ENCODE results near the gene NFKBIL1. TPM values are rescaled to one million over a fixed set of nuclear protein-coding genes. Genes with fewer than 3 reads are reported as not detected.

Gene NFKBIL1, protein sequence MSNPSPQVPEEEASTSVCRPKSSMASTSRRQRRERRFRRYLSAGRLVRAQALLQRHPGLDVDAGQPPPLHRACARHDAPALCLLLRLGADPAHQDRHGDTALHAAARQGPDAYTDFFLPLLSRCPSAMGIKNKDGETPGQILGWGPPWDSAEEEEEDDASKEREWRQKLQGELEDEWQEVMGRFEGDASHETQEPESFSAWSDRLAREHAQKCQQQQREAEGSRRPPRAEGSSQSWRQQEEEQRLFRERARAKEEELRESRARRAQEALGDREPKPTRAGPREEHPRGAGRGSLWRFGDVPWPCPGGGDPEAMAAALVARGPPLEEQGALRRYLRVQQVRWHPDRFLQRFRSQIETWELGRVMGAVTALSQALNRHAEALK
- 10.4 to 11.2 TPM (median 11.1 TPM) in 5 replicates for total RNA-seq (2022; extraction: Qiagen RNA extraction; ENCODE audit: low read depth)

DNA sequence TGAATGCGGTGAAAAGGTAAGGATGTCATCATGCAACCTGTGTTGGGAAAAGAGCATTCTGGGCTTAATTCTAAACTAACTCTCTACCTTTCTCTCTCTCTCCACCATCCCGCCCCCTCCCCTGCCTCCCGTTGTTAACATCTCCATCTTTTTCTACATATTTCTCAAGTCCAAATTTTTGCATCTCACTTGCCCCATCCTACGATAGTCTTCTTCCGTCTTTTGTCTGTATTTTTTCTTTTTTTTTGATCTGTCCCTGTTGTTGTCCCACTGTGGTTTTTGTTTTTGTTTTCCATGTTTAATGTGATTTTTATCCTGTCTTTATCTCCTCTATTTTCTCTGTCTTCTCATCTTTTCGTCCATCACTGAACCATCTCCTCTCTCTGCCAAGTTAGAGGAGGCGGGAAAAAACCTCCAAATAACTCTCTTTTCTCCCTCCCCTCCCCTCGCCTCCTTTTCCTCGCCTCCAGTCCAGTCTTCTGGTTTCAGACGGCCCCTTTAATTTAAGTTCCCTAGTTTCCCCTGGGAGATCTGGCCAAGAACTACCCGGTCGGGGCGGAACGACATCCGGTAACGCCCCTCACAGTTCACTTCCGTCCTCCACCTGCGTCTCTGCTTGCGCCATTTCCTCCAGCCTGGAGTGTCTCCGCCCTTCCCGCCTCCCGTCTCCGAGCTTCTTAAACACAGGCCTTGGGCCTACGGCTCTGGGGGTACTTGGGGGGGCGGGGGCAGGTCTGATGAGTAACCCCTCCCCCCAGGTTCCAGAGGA lies at the start of gene NFKBIL1:
Gene NFKBIL1 (plus strand): TSS at position 651 of the 769 bp plus-strand sequence. CDS start 87 bp downstream, at position 738.

GRCh38 chr6:31528821-31529328 lies 18.5 kb upstream of the NFKBIL1 start, which contains the start of gene MCCD1:
MCCD1 (plus strand) TSS chr6:31528962; CDS start chr6:31529015, 53 bp downstream.

GRCh38 chr6:31541658-31542521 lies 5.5 kb upstream of the NFKBIL1 start, which contains the start of gene DDX39B:
DDX39B (minus strand) TSS chr6:31542003; CDS start chr6:31540532, 1,471 bp downstream.

DNA sequence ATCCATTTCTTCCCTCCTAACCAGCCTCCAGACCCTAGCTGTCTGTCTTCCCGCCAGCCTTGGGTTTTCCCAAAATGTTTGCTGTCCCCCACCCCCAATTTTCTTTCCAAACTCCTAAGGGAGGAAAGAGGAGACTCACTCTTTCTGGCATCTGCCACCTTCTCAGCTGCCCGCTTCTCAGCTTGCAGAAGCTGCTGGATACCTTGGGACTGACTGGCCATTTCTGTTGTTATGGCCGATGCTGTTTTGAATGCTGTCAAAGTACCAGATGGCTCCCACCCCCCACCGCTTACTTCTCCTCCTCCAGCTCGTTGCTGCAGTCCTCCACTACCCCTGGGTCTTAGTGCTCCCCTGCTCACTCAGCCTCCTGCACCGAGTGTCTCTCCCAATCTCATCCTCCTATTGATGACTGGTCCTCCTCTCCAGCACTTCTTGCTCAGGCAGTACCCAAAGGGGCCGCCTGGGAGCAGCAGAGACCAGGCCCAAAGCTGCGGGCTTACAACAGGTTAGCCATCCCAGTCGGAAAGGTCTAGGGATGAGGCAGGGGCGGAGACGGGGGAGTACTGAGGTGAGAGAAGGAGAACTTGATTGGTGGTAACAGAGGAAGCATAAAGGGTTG lies 960 bp upstream of the NFKBIL1 start, which contains the start of gene ATP6V1G2:
Gene ATP6V1G2 (minus strand): TSS at position 270 of the 619 bp plus-strand sequence. CDS start 49 bp downstream, at position 221.

DNA sequence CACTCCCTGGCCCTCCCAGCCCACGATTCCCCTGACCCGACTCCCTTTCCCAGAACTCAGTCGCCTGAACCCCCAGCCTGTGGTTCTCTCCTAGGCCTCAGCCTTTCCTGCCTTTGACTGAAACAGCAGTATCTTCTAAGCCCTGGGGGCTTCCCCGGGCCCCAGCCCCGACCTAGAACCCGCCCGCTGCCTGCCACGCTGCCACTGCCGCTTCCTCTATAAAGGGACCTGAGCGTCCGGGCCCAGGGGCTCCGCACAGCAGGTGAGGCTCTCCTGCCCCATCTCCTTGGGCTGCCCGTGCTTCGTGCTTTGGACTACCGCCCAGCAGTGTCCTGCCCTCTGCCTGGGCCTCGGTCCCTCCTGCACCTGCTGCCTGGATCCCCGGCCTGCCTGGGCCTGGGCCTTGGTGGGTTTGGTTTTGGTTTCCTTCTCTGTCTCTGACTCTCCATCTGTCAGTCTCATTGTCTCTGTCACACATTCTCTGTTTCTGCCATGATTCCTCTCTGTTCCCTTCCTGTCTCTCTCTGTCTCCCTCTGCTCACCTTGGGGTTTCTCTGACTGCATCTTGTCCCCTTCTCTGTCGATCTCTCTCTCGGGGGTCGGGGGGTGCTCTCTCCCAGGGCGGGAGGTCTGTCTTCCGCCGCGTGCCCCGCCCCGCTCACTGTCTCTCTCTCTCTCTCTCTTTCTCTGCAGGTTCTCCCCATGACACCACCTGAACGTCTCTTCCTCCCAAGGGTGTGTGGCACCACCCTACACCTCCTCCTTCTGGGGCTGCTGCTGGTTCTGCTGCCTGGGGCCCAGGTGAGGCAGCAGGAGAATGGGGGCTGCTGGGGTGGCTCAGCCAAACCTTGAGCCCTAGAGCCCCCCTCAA lies 24.9 kb downstream of the NFKBIL1 start, which contains the start of gene LTA:
Gene LTA (plus strand): TSS at position 249 of the 871 bp plus-strand sequence. CDS start 454 bp downstream, at position 703.

DNA sequence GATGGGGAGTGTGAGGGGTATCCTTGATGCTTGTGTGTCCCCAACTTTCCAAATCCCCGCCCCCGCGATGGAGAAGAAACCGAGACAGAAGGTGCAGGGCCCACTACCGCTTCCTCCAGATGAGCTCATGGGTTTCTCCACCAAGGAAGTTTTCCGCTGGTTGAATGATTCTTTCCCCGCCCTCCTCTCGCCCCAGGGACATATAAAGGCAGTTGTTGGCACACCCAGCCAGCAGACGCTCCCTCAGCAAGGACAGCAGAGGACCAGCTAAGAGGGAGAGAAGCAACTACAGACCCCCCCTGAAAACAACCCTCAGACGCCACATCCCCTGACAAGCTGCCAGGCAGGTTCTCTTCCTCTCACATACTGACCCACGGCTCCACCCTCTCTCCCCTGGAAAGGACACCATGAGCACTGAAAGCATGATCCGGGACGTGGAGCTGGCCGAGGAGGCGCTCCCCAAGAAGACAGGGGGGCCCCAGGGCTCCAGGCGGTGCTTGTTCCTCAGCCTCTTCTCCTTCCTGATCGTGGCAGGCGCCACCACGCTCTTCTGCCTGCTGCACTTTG lies 28.0 kb downstream of the NFKBIL1 start, which contains the start of gene TNF:
Gene TNF (plus strand): TSS at position 231 of the 567 bp plus-strand sequence. CDS start 177 bp downstream, at position 408.

GRCh38 chr6:31582230-31582643 lies 34.8 kb downstream of the NFKBIL1 start, which contains the start of gene LTB:
LTB (minus strand) TSS chr6:31582424; CDS start chr6:31582417, 7 bp downstream.

GRCh38 chr6:31586008-31586407 lies 38.6 kb downstream of the NFKBIL1 start, which contains the start of gene LST1:
LST1 (plus strand) TSS chr6:31586277; CDS start chr6:31587300, 1,023 bp downstream.

Other genes with a start within 250 kb of the NFKBIL1 start
- gene HLA-B, start 190.4 kb upstream of the NFKBIL1 start, total RNA-seq (2022; extraction: Qiagen RNA extraction; ENCODE audit: low read depth): 19.9 to 38.0 TPM (median 25.5 TPM) in 5 replicates
- 28.4 to 32.1 TPM (median 31.4 TPM) in 5 replicates for gene MICA, start 144.0 kb upstream of the NFKBIL1 start, total RNA-seq (2022; extraction: Qiagen RNA extraction; ENCODE audit: low read depth)
- 6.2 to 8.4 TPM (median 7.1 TPM) in 5 replicates for gene MICB, start 49.5 kb upstream of the NFKBIL1 start, total RNA-seq (2022; extraction: Qiagen RNA extraction; ENCODE audit: low read depth)
- not detected in 5 replicates for gene MCCD1, start 18.6 kb upstream of the NFKBIL1 start, total RNA-seq (2022; extraction: Qiagen RNA extraction; ENCODE audit: low read depth)
- 324 to 377 TPM (median 358 TPM) in 5 replicates for gene DDX39B, start 5.6 kb upstream of the NFKBIL1 start, total RNA-seq (2022; extraction: Qiagen RNA extraction; ENCODE audit: low read depth)
- gene ATP6V1G2, start 1.0 kb upstream of the NFKBIL1 start, total RNA-seq (2022; extraction: Qiagen RNA extraction; ENCODE audit: low read depth): 0.55 to 1.2 TPM (median 0.83 TPM) in 5 replicates
- gene LTA, start 24.7 kb downstream of the NFKBIL1 start, total RNA-seq (2022; extraction: Qiagen RNA extraction; ENCODE audit: low read depth): 0.17 to 0.34 TPM in 2 of 5 replicates, not detected in the others
- 0.16 TPM in 1 of 5 replicates, not detected in the others for gene TNF, start 28.0 kb downstream of the NFKBIL1 start, total RNA-seq (2022; extraction: Qiagen RNA extraction; ENCODE audit: low read depth)
- 0.21 to 0.65 TPM (median 0.29 TPM) in 4 of 5 replicates, not detected in the other for gene LTB, start 34.8 kb downstream of the NFKBIL1 start, total RNA-seq (2022; extraction: Qiagen RNA extraction; ENCODE audit: low read depth)
- gene LST1, start 38.7 kb downstream of the NFKBIL1 start, total RNA-seq (2022; extraction: Qiagen RNA extraction; ENCODE audit: low read depth): 0.30 to 0.66 TPM in 2 of 5 replicates, not detected in the others
- gene NCR3, start 45.4 kb downstream of the NFKBIL1 start, total RNA-seq (2022; extraction: Qiagen RNA extraction; ENCODE audit: low read depth): not detected in 5 replicates
- not detected in 5 replicates for gene AIF1, start 67.6 kb downstream of the NFKBIL1 start, total RNA-seq (2022; extraction: Qiagen RNA extraction; ENCODE audit: low read depth)
- 66.6 to 89.8 TPM (median 85.0 TPM) in 5 replicates for gene PRRC2A, start 73.1 kb downstream of the NFKBIL1 start, total RNA-seq (2022; extraction: Qiagen RNA extraction; ENCODE audit: low read depth)
- 114 to 149 TPM (median 138 TPM) in 5 replicates for gene BAG6, start 105.1 kb downstream of the NFKBIL1 start, total RNA-seq (2022; extraction: Qiagen RNA extraction; ENCODE audit: low read depth)
- 2.6 to 4.5 TPM (median 3.1 TPM) in 5 replicates for gene APOM, start 108.3 kb downstream of the NFKBIL1 start, total RNA-seq (2022; extraction: Qiagen RNA extraction; ENCODE audit: low read depth)
- 10.6 to 12.7 TPM (median 12.1 TPM) in 5 replicates for gene C6orf47, start 113.2 kb downstream of the NFKBIL1 start, total RNA-seq (2022; extraction: Qiagen RNA extraction; ENCODE audit: low read depth)
- gene GPANK1, start 117.4 kb downstream of the NFKBIL1 start, total RNA-seq (2022; extraction: Qiagen RNA extraction; ENCODE audit: low read depth): 8.2 to 10.4 TPM (median 9.7 TPM) in 5 replicates
- gene CSNK2B, start 118.5 kb downstream of the NFKBIL1 start, total RNA-seq (2022; extraction: Qiagen RNA extraction; ENCODE audit: low read depth): 167 to 186 TPM (median 177 TPM) in 5 replicates
- gene LY6G5B, start 122.4 kb downstream of the NFKBIL1 start, total RNA-seq (2022; extraction: Qiagen RNA extraction; ENCODE audit: low read depth): 3.6 to 5.4 TPM (median 4.3 TPM) in 5 replicates
- gene LY6G5C, start 133.5 kb downstream of the NFKBIL1 start, total RNA-seq (2022; extraction: Qiagen RNA extraction; ENCODE audit: low read depth): 1.3 to 2.5 TPM (median 1.7 TPM) in 5 replicates
- gene ABHD16A, start 155.7 kb downstream of the NFKBIL1 start, total RNA-seq (2022; extraction: Qiagen RNA extraction; ENCODE audit: low read depth): 12.8 to 19.4 TPM (median 18.7 TPM) in 5 replicates
- gene LY6G6F, start 159.3 kb downstream of the NFKBIL1 start, total RNA-seq (2022; extraction: Qiagen RNA extraction; ENCODE audit: low read depth): not detected in 5 replicates
- not detected in 5 replicates for gene LY6G6D, start 167.7 kb downstream of the NFKBIL1 start, total RNA-seq (2022; extraction: Qiagen RNA extraction; ENCODE audit: low read depth)
- gene LY6G6C, start 174.1 kb downstream of the NFKBIL1 start, total RNA-seq (2022; extraction: Qiagen RNA extraction; ENCODE audit: low read depth): 0.14 TPM in 1 of 5 replicates, not detected in the others
- not detected in 5 replicates for gene MPIG6B, start 175.8 kb downstream of the NFKBIL1 start, total RNA-seq (2022; extraction: Qiagen RNA extraction; ENCODE audit: low read depth)
- 26.8 to 31.8 TPM (median 27.9 TPM) in 5 replicates for gene DDAH2, start 181.7 kb downstream of the NFKBIL1 start, total RNA-seq (2022; extraction: Qiagen RNA extraction; ENCODE audit: low read depth)
- 486 to 498 TPM (median 493 TPM) in 5 replicates for gene CLIC1, start 188.9 kb downstream of the NFKBIL1 start, total RNA-seq (2022; extraction: Qiagen RNA extraction; ENCODE audit: low read depth)
- gene MSH5, start 192.4 kb downstream of the NFKBIL1 start, total RNA-seq (2022; extraction: Qiagen RNA extraction; ENCODE audit: low read depth): 10.5 to 13.8 TPM (median 12.5 TPM) in 5 replicates
- gene SAPCD1, start 215.0 kb downstream of the NFKBIL1 start, total RNA-seq (2022; extraction: Qiagen RNA extraction; ENCODE audit: low read depth): 1.6 to 3.9 TPM (median 3.7 TPM) in 5 replicates
- gene VWA7, start 229.7 kb downstream of the NFKBIL1 start, total RNA-seq (2022; extraction: Qiagen RNA extraction; ENCODE audit: low read depth): 1.2 to 2.0 TPM (median 1.5 TPM) in 5 replicates
- 47.4 to 59.1 TPM (median 53.3 TPM) in 5 replicates for gene VARS1, start 248.1 kb downstream of the NFKBIL1 start, total RNA-seq (2022; extraction: Qiagen RNA extraction; ENCODE audit: low read depth)